DOHH2 (cell line): ENCODE results near the gene MAST3.

Source experiments
- EZH2phosphoT487 ChIP-seq: fragments of 200-600 bp; sonication (generic); IDR thresholded peaks from 2 replicates; pipeline ENCODE4 v1.6.1; 2017; ENCODE audit warnings: borderline replicate concordance, mild to moderate bottlenecking, antibody characterized with exemption, low read length, moderate library complexity, mixed read lengths
- TF ChIP-seq, protein P1 (sequence below): fragments of 200-600 bp; sonication (generic); IDR thresholded peaks from one replicate; pipeline ENCODE4 v1.5.1; 2014; ENCODE audit warnings: antibody characterized with exemption, mild to moderate bottlenecking, low read depth, low read length; ENCODE audit not compliant: poor library complexity, severe bottlenecking

DNA sequence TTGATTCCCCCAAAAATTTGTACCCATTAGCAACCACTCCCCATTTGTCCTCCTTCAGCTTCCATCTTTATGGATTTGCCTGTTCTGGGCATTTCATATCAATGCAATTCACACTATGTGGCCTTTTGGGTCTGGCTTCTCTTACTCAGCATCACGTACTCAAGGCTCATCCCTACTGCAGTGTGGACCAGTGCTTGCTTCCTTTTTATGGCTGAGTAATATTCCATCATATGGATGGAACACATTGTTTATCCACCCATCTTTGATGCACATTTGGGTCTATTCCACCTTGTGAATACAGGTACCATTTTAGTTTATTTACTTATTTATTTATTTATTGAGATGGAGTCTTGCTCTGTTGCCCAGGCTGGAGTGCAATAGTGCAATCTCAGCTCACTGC lies 42.9 kb downstream of the MAST3 start:
- TF ChIP-seq, protein P1, sequence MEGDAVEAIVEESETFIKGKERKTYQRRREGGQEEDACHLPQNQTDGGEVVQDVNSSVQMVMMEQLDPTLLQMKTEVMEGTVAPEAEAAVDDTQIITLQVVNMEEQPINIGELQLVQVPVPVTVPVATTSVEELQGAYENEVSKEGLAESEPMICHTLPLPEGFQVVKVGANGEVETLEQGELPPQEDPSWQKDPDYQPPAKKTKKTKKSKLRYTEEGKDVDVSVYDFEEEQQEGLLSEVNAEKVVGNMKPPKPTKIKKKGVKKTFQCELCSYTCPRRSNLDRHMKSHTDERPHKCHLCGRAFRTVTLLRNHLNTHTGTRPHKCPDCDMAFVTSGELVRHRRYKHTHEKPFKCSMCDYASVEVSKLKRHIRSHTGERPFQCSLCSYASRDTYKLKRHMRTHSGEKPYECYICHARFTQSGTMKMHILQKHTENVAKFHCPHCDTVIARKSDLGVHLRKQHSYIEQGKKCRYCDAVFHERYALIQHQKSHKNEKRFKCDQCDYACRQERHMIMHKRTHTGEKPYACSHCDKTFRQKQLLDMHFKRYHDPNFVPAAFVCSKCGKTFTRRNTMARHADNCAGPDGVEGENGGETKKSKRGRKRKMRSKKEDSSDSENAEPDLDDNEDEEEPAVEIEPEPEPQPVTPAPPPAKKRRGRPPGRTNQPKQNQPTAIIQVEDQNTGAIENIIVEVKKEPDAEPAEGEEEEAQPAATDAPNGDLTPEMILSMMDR, result no peak
- no peak for TF ChIP-seq EZH2phosphoT487
